ENCODE results near the gene NTF4. TPM values are rescaled to one million over a fixed set of nuclear protein-coding genes. Genes with fewer than 3 reads are reported as not detected.

The NTF4 gene, protein sequence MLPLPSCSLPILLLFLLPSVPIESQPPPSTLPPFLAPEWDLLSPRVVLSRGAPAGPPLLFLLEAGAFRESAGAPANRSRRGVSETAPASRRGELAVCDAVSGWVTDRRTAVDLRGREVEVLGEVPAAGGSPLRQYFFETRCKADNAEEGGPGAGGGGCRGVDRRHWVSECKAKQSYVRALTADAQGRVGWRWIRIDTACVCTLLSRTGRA
- total RNA-seq (2014; rRNA removed; shearing (Covaris generic); ENCODE audit: low replicate concordance), result not detected in 2 replicates

DNA sequence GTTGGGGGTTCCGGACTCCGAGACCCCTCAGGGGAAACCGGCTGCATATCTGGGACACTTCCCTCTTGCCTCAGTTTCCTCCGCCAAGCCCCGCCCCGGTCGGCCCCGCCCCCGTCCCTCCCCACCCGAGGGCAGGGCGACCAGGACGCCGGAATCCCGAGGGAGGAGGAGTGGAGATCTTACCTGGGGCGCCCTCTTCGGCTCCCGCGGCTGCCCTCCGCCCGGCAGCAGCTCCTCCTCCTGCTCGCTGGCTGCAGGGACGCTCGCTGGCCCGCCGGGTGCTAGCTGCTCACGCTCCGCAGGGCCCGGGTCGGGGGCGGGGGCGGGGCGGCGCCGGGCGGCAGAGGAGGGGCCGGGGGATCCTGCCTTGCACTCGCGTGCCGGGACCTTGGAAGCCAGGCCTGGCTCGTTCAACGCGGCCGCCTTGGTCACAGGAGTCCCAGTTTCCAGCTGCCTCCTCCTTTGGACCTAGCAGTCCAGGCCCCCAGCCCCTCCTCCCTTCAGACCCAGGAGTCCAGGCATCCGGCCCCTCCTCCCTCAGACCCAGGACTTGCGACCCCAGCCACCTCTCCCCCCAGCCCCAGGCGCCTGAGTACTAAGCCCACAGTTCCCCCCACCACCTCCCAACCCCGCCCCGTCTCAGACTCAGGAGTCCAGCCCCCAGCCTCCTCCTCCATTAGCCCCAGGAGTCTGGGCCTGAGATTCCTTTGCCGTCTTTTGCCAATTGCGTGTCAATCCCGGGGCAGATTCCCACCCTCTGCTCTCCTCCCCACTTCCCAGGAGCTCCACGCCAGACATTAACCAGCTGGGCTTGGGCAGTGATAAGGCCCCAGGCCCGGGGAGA lies at the start of gene NTF4:
TSS of gene NTF4 (minus strand) at position 51 of the 844 bp plus-strand sequence. CDS start 2,821 bp downstream, outside the sequence.
- no peak for DNase-seq
- Histone ChIP-seq H3K4me3 (no peak within 1 kb of the TSS), H3K36me3 (no peaks in the 10 kb centered on the region), H3K27me3 (peaks cover 20% of the 10 kb centered on the region), H3K9me3 (no peaks in the 10 kb centered on the region)

DNA sequence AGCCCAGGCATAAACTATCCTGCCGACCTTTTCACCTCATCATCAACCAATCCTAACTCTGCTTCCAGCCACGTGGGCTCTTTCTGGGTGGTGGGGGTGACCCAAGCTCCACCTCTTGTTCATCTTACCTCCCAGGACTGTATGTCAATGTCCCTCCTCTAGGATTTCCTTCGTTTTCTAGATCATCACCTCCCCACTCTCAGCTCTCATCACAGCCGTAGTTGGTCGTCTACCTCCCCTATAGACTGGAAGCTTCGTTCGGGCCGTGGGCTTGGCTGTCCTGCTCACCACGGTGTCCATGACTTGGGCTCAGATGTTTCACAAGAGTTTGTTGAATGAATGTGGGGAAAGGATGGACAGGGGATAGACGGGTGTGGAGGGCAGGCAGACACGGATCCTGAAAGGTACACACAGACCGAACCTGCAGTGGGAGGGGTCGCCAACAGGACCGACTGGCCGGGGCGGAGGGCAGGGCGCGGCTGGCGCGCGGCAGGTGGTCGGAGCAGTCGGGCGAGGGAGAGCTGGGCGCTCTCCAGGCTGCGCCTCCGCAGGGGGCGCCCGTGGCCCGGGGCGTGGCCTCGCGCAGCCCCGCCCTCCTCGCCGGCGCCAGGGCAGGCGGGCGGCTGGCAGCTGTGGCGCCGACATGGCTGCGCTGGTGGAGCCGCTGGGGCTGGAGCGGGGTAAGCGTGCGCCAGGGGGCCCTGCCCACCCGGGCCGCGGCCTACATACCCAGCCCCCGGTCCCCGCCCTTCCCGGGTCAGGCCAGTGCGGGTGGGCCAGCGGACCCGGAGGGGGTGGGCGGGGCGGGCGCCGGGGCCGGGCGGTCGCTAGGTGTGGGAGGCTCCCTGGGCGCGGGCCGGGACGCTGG lies 49.4 kb upstream of the NTF4 start, which contains the start of gene LIN7B:
TSS of gene LIN7B (plus strand) at position 609 of the 868 bp plus-strand sequence. CDS start at position 644, 35 bp downstream.
- peak; percentile 88 for DNase-seq
- no peaks in the 10 kb centered on the region for H3K9me3 ChIP-seq
- H3K4me3 ChIP-seq, result peak within 1 kb of the TSS; percentile 72
- peaks cover 14% of the 10 kb centered on the region for H3K36me3 ChIP-seq
- no peaks in the 10 kb centered on the region for H3K27me3 ChIP-seq

DNA sequence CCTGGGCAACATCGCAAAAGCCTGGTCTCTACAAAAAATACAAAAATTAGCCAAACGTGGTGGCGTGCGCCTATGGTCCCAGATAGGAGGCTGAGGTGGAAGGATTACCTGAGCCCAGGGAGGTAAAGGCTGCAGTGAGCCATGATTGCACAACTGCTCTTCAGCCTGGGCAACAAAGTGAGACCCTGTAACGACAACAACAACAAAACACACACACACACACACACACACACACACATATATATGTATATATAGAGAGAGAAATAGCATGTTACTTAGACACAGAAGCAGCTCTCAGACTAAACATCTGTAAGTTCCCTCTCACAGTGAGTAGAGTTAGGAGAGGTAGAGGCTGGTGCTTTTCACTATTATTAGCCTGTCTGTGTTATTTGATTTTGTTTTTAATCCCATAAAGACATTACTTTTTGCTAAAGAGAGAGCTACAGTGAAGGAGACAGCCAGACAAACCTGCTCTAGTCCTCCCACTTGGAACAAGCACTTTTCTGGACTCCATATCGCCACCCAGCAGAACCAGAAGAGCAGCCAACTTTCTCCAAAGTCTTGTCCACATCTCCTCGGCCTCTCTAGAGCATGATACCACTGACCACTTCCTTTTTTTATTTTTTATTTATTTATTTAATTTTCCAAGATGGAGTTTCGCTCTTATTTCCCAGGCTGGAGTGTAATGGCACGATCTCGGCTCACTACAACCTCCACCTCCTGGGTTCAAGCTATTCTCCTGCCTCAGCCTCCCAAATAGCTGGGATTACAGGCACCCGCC lies 46.8 kb upstream of the NTF4 start:
- Histone ChIP-seq H3K36me3 (peaks cover 38% of the 10 kb centered on the region), H3K27me3 (no peaks in the 10 kb centered on the region), H3K9me3 (no peaks in the 10 kb centered on the region), H3K4me3 (no peak overlapping the region)
- no peak for DNase-seq

DNA sequence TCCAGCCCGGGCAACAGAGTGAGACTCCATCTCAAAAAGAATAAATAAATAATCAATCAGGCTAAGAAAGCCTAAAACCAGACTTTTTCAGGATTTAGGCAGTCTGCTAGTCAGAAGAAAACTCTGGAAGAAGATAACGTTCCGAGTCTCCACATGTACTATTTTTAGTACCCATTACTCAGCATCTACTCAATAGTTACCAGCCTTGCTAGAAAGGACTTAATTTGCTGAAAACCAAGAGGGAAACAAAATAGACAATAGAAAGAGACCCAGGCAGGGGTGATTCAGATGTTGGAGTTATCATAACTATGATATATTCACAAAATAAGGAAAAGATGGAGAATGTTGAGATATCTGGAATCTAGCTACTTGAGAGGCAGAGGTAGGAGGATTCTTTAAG lies 45.9 kb upstream of the NTF4 start:
- DNase-seq, result no peak
- H3K4me3 ChIP-seq, result no peak overlapping the region
- H3K36me3 ChIP-seq, result peaks cover 46% of the 10 kb centered on the region
- H3K9me3 ChIP-seq, result no peaks in the 10 kb centered on the region
- no peaks in the 10 kb centered on the region for H3K27me3 ChIP-seq

DNA sequence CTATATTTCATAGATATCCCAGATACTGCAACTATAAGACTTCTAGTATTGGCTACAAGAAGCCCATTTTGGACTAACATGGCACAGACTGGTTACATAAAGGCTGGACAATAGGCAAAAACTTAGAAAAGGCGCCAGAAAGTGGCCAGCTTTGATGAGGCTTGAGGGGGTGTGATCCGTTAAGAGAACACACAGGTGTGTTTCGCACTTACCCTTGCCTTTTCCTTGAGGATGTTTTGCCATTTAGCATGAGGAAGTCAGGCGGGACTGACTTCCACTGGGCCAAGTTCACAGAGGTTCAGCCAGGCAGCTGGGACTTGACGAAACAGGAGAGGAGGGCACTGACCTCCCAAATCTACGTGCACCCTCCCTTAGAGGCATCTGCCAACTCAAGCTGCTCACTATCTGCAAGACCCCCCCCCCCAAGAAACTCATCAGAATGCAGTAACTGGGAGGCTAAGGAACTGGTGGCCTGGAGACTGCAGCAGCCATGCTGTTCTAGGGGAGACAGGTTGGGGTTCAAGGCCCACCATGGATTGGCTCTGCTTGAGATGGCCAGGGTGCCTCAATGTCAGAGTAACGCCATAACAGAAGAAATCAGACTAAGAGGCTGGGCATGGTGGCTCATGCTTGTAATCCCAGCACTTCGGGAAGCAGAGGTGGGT lies 45.1 kb upstream of the NTF4 start:
- Histone ChIP-seq H3K36me3 (peaks cover 53% of the 10 kb centered on the region), H3K4me3 (no peak overlapping the region)
- no peak for DNase-seq

DNA sequence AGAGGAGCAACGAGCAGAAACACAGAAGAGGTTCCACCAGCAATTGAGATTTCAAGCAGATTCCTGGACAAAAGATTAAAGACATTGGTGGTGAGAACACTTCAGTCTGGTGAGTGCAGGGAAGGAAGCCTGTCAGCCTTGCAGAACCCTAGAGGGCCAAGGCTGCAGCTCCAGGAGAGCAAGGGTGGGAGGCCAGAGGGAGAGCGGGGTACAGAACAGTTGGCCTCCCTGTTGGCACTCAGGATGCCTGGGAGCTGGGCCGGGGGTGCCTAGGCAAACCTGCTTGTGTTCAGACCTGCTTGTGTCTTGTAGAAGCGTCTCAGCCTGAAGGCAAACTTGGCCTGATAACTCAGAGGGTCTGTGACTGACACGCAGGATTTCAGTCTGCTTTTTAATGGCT lies 44.4 kb upstream of the NTF4 start:
- Histone ChIP-seq H3K4me3 (no peak overlapping the region), H3K9me3 (no peaks in the 10 kb centered on the region), H3K27me3 (no peaks in the 10 kb centered on the region), H3K36me3 (peaks cover 59% of the 10 kb centered on the region)
- no peak for DNase-seq

More for the DNA sequence above, 45.1 kb upstream of the NTF4 start:
- no peaks in the 10 kb centered on the region for H3K9me3 ChIP-seq
- H3K27me3 ChIP-seq, result no peaks in the 10 kb centered on the region

DNA sequence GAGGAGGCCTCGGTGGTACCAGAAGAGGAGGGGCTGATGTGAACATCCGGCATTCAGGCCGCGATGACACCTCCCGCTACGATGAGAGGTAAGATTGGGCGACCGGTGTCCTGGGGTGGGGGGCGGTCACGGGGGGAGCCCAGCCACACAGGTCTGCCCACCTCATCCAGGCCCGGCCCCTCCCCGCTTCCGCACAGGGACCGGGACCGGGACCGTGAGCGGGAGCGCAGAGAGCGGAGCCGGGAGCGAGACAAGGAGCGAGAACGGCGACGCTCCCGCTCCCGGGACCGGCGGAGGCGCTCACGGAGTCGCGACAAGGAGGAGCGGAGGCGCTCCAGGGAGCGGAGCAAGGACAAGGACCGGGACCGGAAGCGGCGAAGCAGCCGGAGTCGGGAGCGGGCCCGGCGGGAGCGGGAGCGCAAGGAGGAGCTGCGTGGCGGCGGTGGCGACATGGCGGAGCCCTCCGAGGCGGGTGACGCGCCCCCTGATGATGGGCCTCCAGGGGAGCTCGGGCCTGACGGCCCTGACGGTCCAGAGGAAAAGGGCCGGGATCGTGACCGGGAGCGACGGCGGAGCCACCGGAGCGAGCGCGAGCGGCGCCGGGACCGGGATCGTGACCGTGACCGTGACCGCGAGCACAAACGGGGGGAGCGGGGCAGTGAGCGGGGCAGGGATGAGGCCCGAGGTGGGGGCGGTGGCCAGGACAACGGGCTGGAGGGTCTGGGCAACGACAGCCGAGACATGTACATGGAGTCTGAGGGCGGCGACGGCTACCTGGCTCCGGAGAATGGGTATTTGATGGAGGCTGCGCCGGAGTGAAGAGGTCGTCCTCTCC lies 43.2 kb upstream of the NTF4 start:
- Histone ChIP-seq H3K27me3 (no peaks in the 10 kb centered on the region), H3K36me3 (peaks cover 70% of the 10 kb centered on the region), H3K4me3 (no peak overlapping the region), H3K9me3 (no peaks in the 10 kb centered on the region)
- no peak for DNase-seq

DNA sequence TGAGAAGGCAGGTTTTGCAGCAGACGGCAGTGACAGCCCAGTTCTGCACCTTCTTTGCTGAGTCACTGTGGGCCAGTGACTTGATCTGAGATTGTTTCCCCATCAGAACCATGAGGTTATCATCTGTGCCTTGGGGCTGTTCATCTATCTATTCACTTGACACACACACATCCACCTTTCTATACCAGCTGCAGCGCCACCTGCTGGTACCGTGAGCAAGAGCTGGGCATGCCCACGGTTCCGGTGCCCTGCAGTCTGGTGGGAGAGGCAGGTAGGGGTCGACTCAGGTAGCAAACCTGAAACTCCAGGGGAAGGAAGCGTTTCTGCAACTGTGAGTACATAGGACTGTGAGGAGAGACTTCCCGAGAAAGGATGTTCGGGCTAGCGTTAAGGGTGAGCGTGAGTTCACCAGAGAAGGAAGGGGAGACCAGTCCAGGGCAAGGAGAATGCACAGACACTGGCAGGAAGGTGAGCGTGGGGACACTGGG lies 42.1 kb upstream of the NTF4 start:
- peaks cover 78% of the 10 kb centered on the region for H3K36me3 ChIP-seq
- H3K4me3 ChIP-seq, result no peak overlapping the region
- no peaks in the 10 kb centered on the region for H3K27me3 ChIP-seq
- DNase-seq, result peak; percentile 42
- H3K9me3 ChIP-seq, result no peaks in the 10 kb centered on the region

DNA sequence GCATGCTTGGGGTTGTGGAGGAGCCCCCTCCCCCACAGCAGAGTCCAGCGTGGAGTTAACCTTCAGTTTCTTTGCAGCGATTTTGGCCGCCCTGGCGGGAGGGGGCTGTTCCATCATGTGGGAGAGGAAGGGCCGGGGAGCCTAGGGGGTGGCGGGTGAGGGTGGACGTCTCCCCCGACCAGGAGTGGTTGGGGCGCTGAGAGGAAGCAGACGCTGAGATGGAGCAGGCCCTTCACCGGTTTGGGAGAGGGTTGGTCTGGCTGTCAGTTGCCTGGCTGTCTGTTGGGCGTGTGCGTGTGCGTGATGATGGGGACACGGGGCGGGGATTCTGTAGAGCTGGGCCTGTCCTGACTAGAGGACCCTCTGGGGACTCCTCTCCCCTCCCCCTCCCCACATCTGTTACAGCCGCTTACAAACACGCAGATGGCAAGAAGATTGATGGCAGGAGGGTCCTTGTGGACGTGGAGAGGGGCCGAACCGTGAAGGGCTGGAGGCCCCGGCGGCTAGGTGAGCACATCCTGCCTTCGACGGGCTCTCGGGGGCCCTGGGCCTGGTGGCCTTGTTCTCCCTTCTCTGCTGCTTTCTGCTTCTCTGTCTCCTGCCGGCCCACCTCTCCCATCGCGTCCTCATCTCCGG lies 39.7 kb upstream of the NTF4 start:
- H3K9me3 ChIP-seq, result no peaks in the 10 kb centered on the region
- no peak overlapping the region for H3K4me3 ChIP-seq
- DNase-seq, result no peak
- peaks cover 84% of the 10 kb centered on the region for H3K36me3 ChIP-seq
- H3K27me3 ChIP-seq, result no peaks in the 10 kb centered on the region

DNA sequence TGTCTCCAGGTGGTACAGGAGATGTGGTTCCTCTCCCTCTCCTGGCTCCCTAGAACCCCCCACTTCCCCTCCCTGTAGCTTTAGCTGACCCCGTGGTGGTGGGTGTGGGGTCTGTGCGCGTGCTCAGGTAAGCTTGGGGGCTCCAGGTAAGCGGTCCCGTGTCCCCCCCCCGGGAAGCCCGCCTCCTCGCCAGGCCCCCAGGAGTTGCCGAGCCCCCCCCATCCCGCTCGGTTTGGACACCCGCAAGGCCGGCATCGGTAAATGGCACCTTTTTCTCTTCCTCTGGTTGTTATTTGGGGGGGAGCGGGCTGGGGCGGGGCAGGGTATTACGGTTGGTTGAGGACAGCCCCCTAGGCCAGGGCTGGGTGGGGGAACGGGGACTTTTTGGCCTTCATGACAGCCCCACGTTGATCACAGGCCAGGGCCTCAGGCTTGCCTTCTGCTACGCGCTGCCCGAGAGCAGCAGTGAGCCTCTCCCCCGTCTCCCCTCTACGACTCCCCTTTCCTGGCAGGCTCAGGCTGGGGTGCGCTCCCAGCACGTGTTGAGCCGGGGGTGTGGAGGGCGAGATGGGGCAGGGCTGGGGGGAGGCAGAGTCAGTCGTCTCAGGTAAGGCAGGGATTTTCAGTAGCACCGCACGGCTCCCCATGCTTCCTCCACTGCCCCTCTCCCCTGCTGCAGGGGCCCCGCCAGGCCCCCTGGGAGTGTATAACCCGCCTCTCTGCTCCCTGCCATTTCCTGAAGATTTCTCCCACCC lies 38.9 kb upstream of the NTF4 start:
- H3K27me3 ChIP-seq, result no peaks in the 10 kb centered on the region
- no peak overlapping the region for H3K4me3 ChIP-seq
- no peak for DNase-seq
- H3K36me3 ChIP-seq, result peaks cover 86% of the 10 kb centered on the region
- no peaks in the 10 kb centered on the region for H3K9me3 ChIP-seq

DNA sequence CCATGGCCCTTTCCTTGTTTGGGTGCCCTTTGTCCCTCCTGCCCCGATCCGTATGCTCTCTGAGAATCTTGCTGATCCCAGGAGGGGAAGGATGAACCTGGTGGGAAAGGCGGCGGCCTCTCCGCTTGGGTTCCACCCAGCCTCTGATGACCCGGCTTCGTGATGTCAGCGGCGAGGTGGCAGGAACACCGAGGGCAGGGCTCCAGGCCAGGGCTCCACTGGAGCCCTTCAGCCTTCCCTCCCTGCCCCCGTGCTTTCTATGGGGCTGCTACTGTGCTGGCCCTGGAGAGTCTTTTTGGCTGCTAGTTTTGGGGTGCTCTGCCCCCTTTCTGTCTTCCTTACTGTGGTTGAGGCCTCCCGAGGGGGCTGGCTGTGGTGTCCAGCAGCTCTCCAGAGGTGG lies 37.7 kb upstream of the NTF4 start:
- no peaks in the 10 kb centered on the region for H3K9me3 ChIP-seq
- no peak for DNase-seq
- H3K36me3 ChIP-seq, result peaks cover 87% of the 10 kb centered on the region

DNA sequence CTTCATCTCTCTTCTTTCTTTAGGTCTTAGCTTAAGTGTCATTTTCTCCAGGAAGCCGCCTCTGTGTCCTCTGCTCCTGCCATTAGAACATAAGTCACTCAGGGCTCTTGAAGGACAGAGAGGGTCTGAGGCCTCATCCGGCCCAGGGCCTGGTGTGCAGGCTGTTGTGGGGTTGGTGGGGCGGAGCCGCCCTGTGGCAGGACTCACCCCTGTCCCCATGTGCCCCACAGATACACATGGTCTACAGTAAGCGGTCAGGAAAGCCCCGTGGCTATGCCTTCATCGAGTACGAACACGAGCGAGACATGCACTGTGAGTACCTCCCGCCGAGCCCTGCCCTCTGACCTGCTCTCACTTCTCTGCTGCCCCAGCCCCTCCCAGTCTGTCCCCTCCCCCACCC lies 36.5 kb upstream of the NTF4 start:
- Histone ChIP-seq H3K9me3 (no peaks in the 10 kb centered on the region), H3K36me3 (peaks cover 87% of the 10 kb centered on the region), H3K4me3 (no peak overlapping the region), H3K27me3 (no peaks in the 10 kb centered on the region)
- DNase-seq, result no peak

More for the DNA sequence above, 37.7 kb upstream of the NTF4 start:
- no peaks in the 10 kb centered on the region for H3K27me3 ChIP-seq
- no peak overlapping the region for H3K4me3 ChIP-seq

DNA sequence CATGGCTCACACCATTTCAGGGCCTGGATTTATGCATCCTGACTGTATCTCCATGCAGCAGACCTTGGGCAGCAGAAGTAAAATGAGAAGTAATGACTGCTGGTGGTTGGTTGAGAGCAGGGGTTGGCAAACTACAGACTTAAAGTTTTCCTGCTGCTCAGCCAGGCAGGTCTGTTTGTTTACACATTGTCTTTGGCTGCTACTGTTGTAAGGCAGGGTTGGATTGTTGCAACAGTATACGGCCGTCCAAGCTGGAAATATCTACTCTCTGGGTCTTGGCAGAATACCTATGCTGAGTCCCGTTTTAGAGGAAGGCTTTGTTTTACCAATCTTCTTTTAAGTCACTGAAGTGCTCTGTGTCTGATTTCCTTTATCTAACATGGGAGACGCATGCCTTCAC lies 34.2 kb upstream of the NTF4 start:
- Histone ChIP-seq H3K27me3 (no peaks in the 10 kb centered on the region), H3K4me3 (no peak overlapping the region), H3K9me3 (no peaks in the 10 kb centered on the region), H3K36me3 (peaks cover 87% of the 10 kb centered on the region)
- DNase-seq, result no peak

Data from MG63 (cell line).